ENCODE measurements around the gene ARID3A.

ARID3A gene

DNA sequence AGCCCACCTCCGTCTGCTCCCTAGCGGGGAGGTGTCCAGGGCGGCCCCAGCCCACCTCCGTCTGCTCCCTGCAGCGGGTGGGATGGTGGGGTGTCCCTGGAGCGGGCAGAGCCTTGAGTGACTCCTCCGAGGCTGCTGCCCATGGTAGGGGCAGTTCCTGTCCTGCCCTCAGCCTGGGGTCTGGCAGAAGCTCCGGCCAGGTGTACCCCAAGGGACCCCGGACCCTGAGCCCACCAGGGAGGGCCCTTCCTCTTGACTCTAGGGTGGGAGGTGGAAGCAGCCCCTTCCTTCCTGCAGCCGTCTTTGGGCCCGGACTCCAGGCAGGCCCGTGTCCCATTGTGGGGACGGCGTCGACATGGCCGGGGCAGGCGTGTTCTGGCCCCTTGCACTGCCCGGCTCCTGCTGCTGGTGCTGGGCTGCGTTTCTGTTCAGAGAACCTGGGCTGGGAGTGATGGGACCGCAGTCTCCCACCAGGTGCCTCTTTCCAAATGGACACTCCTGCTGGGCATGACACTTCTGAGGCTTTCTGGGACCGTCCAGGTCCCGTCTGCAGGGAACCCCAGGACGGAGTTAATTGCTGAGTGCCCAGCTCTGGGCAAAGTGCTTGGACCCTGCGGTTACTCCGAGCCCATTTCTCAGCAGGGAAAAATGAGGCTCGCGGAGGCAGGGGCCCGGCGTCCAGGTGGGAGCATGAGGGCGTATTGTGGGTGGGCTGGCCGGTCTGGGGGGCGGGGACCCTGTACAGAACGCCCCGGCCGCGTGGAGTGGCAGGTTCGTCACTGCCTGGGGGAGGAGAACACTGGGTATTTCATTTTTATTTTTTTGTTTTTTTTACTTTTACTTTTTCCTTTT is 19.8 kb downstream of the ARID3A start:
- TF ChIP-seq, protein P1, sequence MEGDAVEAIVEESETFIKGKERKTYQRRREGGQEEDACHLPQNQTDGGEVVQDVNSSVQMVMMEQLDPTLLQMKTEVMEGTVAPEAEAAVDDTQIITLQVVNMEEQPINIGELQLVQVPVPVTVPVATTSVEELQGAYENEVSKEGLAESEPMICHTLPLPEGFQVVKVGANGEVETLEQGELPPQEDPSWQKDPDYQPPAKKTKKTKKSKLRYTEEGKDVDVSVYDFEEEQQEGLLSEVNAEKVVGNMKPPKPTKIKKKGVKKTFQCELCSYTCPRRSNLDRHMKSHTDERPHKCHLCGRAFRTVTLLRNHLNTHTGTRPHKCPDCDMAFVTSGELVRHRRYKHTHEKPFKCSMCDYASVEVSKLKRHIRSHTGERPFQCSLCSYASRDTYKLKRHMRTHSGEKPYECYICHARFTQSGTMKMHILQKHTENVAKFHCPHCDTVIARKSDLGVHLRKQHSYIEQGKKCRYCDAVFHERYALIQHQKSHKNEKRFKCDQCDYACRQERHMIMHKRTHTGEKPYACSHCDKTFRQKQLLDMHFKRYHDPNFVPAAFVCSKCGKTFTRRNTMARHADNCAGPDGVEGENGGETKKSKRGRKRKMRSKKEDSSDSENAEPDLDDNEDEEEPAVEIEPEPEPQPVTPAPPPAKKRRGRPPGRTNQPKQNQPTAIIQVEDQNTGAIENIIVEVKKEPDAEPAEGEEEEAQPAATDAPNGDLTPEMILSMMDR (IDR thresholded peaks at IDR 0.05; ENCODE audit: insufficient read depth, missing control alignments), result no peak
- DNase-seq (ENCODE audit: insufficient read length, low spot score), result no peak
- FAIRE-seq, result no peak

GRCh38 chr19:947090-947706 is 21.4 kb downstream of the ARID3A start:
- FAIRE-seq, result no peak
- DNase-seq (ENCODE audit: insufficient read length, low spot score), result no peak
- TF ChIP-seq, protein P1 (IDR thresholded peaks at IDR 0.05; ENCODE audit: insufficient read depth, missing control alignments), result no peak

DNA sequence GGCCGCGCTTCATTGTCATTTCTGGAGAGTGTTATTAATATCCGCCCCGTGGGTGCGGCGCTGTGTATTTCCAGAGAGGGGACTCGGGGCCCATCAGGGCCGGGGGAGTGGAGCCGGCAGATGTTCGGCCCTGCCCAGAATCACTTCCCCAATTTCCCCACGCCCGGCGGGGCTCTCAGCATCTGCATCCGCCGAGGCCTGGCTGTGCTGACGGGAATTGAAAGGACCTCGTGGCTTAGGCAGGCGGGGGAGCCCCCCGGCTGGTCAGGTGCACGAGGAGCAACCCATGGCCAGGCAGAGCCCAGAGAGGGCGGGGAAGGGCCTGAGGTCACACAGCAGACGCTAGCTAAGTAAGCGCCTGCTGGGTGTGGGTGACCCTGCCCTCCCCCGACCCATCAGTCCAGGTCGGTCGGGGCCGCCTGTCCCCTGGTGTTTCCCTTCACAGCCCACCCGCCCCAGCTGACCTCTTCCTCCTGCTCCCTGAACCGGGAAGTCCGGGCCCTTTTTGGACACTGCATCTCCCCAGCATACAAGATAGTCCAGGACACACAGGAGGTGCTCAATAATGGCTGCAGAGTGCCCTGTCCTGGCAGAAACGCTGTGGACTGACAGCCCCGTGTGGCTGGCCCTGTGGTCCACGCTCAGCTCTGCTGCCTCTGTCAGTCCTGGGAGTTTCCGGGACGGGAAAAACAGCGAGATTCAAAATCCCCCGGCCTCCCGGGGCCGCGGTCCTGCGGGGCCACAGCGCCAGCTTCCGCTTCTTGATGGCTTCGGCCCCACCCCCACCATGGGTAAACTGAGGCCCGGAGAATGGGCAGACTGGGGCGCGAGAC is 22.1 kb downstream of the ARID3A start:
- no peak for FAIRE-seq

DNA sequence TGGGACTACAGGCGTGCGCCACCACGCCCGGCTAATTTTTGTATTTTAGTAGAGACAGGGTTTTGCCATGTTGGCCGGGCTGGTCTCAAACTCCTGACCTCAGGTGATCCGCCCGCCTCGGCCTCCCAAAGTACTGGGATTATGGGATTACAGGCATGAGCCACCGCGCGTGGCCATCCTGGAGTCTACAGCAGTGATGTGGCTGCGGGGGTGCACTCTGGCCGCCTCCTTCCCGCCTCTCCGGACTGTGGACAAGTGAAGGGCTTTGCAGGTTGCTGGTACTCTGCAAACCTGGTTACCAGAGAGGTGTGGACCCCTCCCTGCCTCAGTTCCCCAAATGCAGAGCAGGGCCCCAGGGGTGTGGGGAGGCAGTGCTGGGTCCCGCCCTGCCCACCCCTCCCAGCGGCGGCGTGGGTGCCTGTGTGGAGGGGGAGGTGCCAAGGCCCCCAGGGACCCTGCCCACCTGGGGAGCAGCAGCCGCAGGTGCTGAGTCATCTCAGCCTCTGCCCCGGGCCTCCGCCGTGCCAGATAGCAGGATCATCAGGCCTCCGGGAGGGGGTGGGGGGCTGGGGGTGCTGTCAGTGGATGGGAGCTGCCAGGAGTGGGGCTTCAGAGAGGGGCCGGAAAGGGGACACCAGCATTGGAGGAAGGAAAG is 23.1 kb downstream of the ARID3A start:
- TF ChIP-seq, protein P1 (IDR thresholded peaks at IDR 0.05; ENCODE audit: insufficient read depth, missing control alignments), result no peak
- no peak for FAIRE-seq

More for the DNA sequence above, 22.1 kb downstream of the ARID3A start:
- DNase-seq (ENCODE audit: insufficient read length, low spot score), result no peak
- TF ChIP-seq, protein P1 (IDR thresholded peaks at IDR 0.05; ENCODE audit: insufficient read depth, missing control alignments), result no peak

DNA sequence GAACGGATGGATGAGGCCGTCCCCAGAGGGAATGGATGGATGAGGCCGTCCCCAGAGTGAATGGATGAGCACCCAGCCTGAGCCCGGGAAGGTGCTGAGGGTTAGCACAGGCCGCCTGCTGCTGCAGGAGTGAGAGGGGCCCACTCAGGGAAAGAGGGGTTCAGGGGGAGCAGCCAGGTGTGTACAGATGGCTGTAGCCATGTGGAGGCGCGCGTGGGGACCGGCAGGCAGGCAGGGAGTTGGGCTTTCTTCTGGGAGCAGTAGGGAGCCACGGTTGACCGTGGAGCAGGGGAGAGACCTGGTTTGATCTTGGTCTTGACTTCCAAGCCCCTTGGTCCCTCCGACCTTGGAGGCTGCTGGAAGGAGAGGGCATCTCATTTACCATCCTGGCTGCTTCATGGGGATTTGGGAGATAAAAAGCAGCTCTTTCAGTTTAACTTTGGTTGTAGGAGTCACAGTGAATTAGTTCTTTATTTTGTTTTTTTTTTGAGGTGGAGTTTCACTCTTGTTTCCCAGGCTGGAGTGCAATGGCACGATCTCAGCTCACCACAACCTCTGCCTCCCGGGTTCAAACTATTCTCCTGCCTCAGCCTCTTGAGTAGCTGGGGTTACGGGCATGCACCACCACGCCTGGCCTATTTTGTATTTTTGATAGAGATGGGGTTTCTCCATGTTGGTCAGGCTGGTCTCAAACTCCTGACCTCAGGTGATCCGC is 24.7 kb downstream of the ARID3A start:
- FAIRE-seq, result no peak
- no peak for DNase-seq (ENCODE audit: insufficient read length, low spot score)
- TF ChIP-seq, protein P1 (IDR thresholded peaks at IDR 0.05; ENCODE audit: insufficient read depth, missing control alignments), result no peak

More for the DNA sequence above, 23.1 kb downstream of the ARID3A start:
- no peak for DNase-seq (ENCODE audit: insufficient read length, low spot score)

GRCh38 chr19:952049-952679 is 26.3 kb downstream of the ARID3A start:
- FAIRE-seq (no peak), DNase-seq (ENCODE audit: insufficient read length, low spot score) (no peak)
- TF ChIP-seq, protein P1 (IDR thresholded peaks at IDR 0.05; ENCODE audit: insufficient read depth, missing control alignments), result no peak
